ENCODE measurements around the gene MAD1L1.
"Not testable (repeated sequence)": the region's sequence is repeated elsewhere in the genome, so short reads cannot be mapped to it uniquely, and the experiment has no call there.

MAD1L1 gene

DNA sequence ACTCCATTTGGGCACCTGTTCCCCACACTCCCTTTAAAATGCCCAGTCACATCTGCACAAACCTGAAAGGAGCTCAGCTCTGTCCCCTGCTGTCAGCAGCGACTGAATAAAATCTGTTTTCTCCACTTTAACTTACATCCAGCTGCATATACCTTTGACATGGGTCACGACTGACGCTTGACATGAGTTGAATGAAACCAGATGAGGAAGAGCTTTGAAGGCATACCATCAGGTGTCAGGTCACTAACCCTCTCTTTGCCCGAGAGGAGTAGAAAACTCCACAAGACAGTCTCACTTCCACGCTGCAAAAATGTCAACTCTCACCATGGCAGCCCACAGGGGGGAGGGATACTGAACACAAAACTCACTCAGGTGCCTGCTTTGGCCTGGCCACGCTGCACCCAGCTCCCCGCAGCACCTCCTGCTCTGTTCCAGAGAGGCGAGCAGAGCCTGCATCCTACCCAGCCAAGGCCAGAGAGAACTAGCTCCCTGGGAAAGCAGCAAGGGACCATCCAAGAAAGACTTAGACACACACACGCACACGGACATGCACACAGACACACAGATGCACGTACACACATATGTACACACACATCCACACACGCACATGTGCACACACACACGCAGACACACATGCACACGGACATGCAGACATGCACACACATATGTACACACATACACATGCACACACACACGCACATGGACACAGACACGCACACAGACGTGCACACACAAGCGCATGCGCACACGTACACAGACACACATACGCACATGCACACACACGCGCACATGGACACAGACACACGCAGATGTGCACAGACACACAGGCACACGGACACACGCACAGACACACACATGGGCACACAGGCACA is 191.0 kb downstream of the MAD1L1 start:
- Histone ChIP-seq H3K36me3 (ENCODE audit: control insufficient read depth, insufficient read depth, low read length) (no peaks in the 10 kb centered on the region), H3K9me3 (ENCODE audit: control insufficient read depth, low read length) (no peaks in the 10 kb centered on the region), H3K4me1 (ENCODE audit: control insufficient read depth, insufficient read depth, low read length, poor library complexity, severe bottlenecking) (no peaks in the 10 kb centered on the region), H3K27ac (ENCODE audit: insufficient read depth, low read length, poor library complexity, severe bottlenecking) (no peak overlapping the region), H3K4me3 (ENCODE audit: insufficient read depth, low read depth, low read length, poor library complexity, severe bottlenecking) (no peak overlapping the region), H3K27me3 (replicated peaks; ENCODE audit: control insufficient read depth, insufficient read depth, low read length, poor library complexity, severe bottlenecking) (no peaks in the 10 kb centered on the region)
- no peak for DNase-seq

DNA sequence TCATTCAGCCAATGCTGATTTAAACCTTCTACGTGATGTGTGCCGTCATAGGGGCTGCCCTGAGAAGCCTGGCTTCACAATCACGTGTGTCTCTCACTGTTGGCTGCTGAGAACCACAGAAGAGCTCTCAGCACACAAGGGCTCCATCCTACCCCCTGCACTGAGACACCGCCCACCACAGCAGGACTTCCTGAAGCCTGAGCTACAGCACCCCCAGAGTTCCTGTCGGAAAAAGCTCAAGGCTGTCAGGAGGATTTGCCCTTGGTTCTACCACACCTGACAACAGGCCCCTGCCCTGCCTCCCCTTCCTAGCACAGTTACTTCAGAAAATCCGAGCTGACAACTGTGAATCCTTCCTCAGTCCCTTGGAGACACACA is 191.9 kb downstream of the MAD1L1 start:
- no peak for DNase-seq
- H3K4me1 ChIP-seq (ENCODE audit: control insufficient read depth, insufficient read depth, low read length, poor library complexity, severe bottlenecking) = no peaks in the 10 kb centered on the region
- H3K4me3 ChIP-seq (ENCODE audit: insufficient read depth, low read depth, low read length, poor library complexity, severe bottlenecking) = no peak overlapping the region
- H3K9me3 ChIP-seq (ENCODE audit: control insufficient read depth, low read length) = no peaks in the 10 kb centered on the region
- no peak overlapping the region for H3K27ac ChIP-seq (ENCODE audit: insufficient read depth, low read length, poor library complexity, severe bottlenecking)
- no peaks in the 10 kb centered on the region for H3K36me3 ChIP-seq (ENCODE audit: control insufficient read depth, insufficient read depth, low read length)
- H3K27me3 ChIP-seq (replicated peaks; ENCODE audit: control insufficient read depth, insufficient read depth, low read length, poor library complexity, severe bottlenecking) = no peaks in the 10 kb centered on the region

- H3K36me3 ChIP-seq (ENCODE audit: control insufficient read depth, insufficient read depth, low read length) = no peaks in the 10 kb centered on the region
- no peaks in the 10 kb centered on the region for H3K9me3 ChIP-seq (ENCODE audit: control insufficient read depth, low read length)
- H3K4me1 ChIP-seq (ENCODE audit: control insufficient read depth, insufficient read depth, low read length, poor library complexity, severe bottlenecking) = no peaks in the 10 kb centered on the region
- no peaks in the 10 kb centered on the region for H3K27me3 ChIP-seq (replicated peaks; ENCODE audit: control insufficient read depth, insufficient read depth, low read length, poor library complexity, severe bottlenecking)
- no peak overlapping the region for H3K4me3 ChIP-seq (ENCODE audit: insufficient read depth, low read depth, low read length, poor library complexity, severe bottlenecking)
- no peak overlapping the region for H3K27ac ChIP-seq (ENCODE audit: insufficient read depth, low read length, poor library complexity, severe bottlenecking)
- DNase-seq = no peak
These were observed 192.4 kb downstream of the MAD1L1 start for GRCh38 chr7:2040201-2040892.

DNA sequence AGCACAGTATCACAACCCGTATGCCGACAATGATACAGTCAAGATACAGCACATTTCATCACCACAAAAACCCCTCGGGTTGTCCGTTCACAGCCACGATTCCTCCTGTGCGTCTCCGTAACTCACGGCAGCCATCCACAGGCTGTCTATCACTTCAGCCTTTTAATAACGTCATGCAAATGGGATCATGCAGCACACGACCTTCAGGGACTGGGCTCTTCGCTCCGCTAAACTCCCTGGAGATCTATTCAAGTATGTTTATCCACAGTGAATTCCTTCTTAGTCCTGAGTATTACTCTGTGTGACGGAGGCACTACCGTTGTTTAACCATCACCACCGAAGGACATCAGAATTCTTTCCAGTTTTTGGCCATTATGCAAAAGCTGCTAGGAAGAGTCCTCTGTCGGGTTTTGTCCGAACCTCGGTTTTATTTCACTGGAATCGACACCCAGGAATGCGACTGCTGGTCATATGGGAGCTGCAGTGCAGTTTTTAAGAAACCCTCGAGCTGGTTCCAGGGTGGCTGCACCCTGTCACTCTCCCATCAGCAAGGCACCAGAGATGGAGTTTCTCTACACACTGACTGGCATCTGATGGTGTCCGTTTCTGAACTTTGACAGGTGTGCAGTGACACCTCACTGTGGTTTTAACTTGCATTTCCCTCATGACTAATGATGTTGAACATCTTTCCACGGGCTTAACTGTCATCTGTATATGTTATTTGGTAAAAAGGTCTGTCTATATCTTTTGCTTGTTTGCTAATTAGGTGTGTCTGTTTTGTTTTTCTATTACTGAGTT is 193.6 kb downstream of the MAD1L1 start:
- Histone ChIP-seq H3K4me3 (ENCODE audit: insufficient read depth, low read depth, low read length, poor library complexity, severe bottlenecking) (no peak overlapping the region), H3K27ac (ENCODE audit: insufficient read depth, low read length, poor library complexity, severe bottlenecking) (no peak overlapping the region), H3K4me1 (ENCODE audit: control insufficient read depth, insufficient read depth, low read length, poor library complexity, severe bottlenecking) (no peaks in the 10 kb centered on the region), H3K9me3 (ENCODE audit: control insufficient read depth, low read length) (no peaks in the 10 kb centered on the region), H3K27me3 (replicated peaks; ENCODE audit: control insufficient read depth, insufficient read depth, low read length, poor library complexity, severe bottlenecking) (no peaks in the 10 kb centered on the region), H3K36me3 (ENCODE audit: control insufficient read depth, insufficient read depth, low read length) (no peaks in the 10 kb centered on the region)
- no peak for DNase-seq

- no peaks in the 10 kb centered on the region for H3K36me3 ChIP-seq (ENCODE audit: control insufficient read depth, insufficient read depth, low read length)
- no peak for DNase-seq
- no peaks in the 10 kb centered on the region for H3K27me3 ChIP-seq (replicated peaks; ENCODE audit: control insufficient read depth, insufficient read depth, low read length, poor library complexity, severe bottlenecking)
- peak overlapping the region; percentile 31 for H3K27ac ChIP-seq (ENCODE audit: insufficient read depth, low read length, poor library complexity, severe bottlenecking)
- no peaks in the 10 kb centered on the region for H3K9me3 ChIP-seq (ENCODE audit: control insufficient read depth, low read length)
- peak overlapping the region; percentile 62 for H3K4me3 ChIP-seq (ENCODE audit: insufficient read depth, low read depth, low read length, poor library complexity, severe bottlenecking)
- no peaks in the 10 kb centered on the region for H3K4me1 ChIP-seq (ENCODE audit: control insufficient read depth, insufficient read depth, low read length, poor library complexity, severe bottlenecking)
These were observed 194.8 kb downstream of the MAD1L1 start for GRCh38 chr7:2037808-2038522.

GRCh38 chr7:2037301-2037807 is 195.4 kb downstream of the MAD1L1 start:
- Histone ChIP-seq H3K4me1 (ENCODE audit: control insufficient read depth, insufficient read depth, low read length, poor library complexity, severe bottlenecking) (no peaks in the 10 kb centered on the region), H3K27me3 (replicated peaks; ENCODE audit: control insufficient read depth, insufficient read depth, low read length, poor library complexity, severe bottlenecking) (no peaks in the 10 kb centered on the region), H3K4me3 (ENCODE audit: insufficient read depth, low read depth, low read length, poor library complexity, severe bottlenecking) (peak overlapping the region; percentile 62), H3K27ac (ENCODE audit: insufficient read depth, low read length, poor library complexity, severe bottlenecking) (peak overlapping the region; percentile 31), H3K9me3 (ENCODE audit: control insufficient read depth, low read length) (no peaks in the 10 kb centered on the region), H3K36me3 (ENCODE audit: control insufficient read depth, insufficient read depth, low read length) (no peaks in the 10 kb centered on the region)
- DNase-seq = peak in 1 of 3 donors; percentile 6

DNA sequence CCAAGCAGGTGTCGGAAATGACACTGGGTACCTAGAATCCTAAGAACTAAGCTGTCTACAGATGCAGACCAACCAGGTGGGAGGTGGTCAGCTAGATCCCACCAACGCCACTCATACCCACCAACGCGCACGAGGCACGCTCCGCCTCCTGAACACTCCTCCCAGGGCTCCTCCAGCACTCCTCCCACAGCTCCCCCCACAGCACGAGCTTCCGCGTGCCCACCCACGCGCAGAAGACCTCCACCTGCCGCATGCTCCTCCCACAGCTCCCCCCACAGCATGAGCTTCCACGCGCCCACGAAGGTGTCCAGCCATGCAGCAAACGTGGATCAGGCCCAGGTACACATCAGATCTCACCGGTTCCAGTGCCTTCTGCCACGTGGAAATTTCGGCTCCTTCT is 196.0 kb downstream of the MAD1L1 start:
- H3K27ac ChIP-seq (ENCODE audit: insufficient read depth, low read length, poor library complexity, severe bottlenecking) = no peak overlapping the region
- no peaks in the 10 kb centered on the region for H3K4me1 ChIP-seq (ENCODE audit: control insufficient read depth, insufficient read depth, low read length, poor library complexity, severe bottlenecking)
- H3K36me3 ChIP-seq (ENCODE audit: control insufficient read depth, insufficient read depth, low read length) = no peaks in the 10 kb centered on the region
- H3K9me3 ChIP-seq (ENCODE audit: control insufficient read depth, low read length) = no peaks in the 10 kb centered on the region
- no peak for DNase-seq
- no peaks in the 10 kb centered on the region for H3K27me3 ChIP-seq (replicated peaks; ENCODE audit: control insufficient read depth, insufficient read depth, low read length, poor library complexity, severe bottlenecking)
- no peak overlapping the region for H3K4me3 ChIP-seq (ENCODE audit: insufficient read depth, low read depth, low read length, poor library complexity, severe bottlenecking)

- H3K27ac ChIP-seq (ENCODE audit: insufficient read depth, low read length, poor library complexity, severe bottlenecking); H3K27me3 ChIP-seq (replicated peaks; ENCODE audit: control insufficient read depth, insufficient read depth, low read length, poor library complexity, severe bottlenecking); H3K4me1 ChIP-seq (ENCODE audit: control insufficient read depth, insufficient read depth, low read length, poor library complexity, severe bottlenecking); H3K4me3 ChIP-seq (ENCODE audit: insufficient read depth, low read depth, low read length, poor library complexity, severe bottlenecking); DNase-seq; H3K36me3 ChIP-seq (ENCODE audit: control insufficient read depth, insufficient read depth, low read length); H3K9me3 ChIP-seq (ENCODE audit: control insufficient read depth, low read length): not testable (repeated sequence)
These were observed 196.5 kb downstream of the MAD1L1 start for GRCh38 chr7:2036201-2036600.

DNA sequence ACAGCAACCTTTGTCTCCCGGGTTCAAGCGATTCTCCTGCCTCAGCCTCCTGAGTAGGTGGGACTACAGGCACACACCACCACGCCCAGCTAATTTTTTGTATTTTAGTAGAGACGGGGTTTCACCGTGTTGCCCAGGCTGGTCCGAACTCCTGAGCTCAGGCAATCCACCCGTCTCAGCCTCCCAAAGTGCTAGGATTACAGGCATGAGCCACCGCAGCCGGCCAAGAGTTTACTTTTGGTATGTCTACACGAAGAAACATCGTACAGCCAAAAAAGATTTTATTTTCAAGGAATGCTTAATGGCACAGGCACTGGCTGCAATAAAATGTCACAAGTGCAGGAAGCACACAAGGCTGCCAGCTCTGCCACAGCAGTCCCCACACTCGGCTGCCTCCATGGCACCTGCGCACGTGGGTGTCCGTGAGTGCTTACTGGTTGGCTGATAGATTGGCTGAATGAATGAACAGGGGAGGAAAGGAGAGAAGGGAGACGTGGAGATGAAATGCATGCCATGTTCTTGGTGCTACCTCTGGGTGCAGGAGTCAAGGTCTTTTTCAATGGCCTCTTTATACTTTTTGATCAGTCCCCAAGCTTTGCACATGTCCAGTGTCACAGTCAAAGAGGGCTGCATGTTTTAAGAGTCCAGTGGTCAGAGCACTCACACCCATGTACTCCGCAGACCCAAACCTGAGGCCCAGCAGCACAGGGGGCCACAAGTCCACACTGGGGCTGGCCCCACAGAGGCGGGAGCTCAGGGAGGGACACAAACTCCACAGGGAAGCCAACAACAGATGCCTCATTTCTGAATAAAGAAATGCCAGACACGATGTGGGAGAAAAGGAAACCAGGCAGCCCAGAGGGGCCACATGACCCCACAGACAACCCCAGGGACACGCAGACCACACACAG is 198.2 kb downstream of the MAD1L1 start:
- H3K4me1 ChIP-seq (ENCODE audit: control insufficient read depth, insufficient read depth, low read length, poor library complexity, severe bottlenecking) = peaks cover 8% of the 10 kb centered on the region
- no peak for DNase-seq
- H3K27me3 ChIP-seq (replicated peaks; ENCODE audit: control insufficient read depth, insufficient read depth, low read length, poor library complexity, severe bottlenecking) = no peaks in the 10 kb centered on the region

More for the DNA sequence above, 198.2 kb downstream of the MAD1L1 start:
- no peak overlapping the region for H3K4me3 ChIP-seq (ENCODE audit: insufficient read depth, low read depth, low read length, poor library complexity, severe bottlenecking)
- H3K9me3 ChIP-seq (ENCODE audit: control insufficient read depth, low read length) = no peaks in the 10 kb centered on the region
- no peaks in the 10 kb centered on the region for H3K36me3 ChIP-seq (ENCODE audit: control insufficient read depth, insufficient read depth, low read length)
- no peak overlapping the region for H3K27ac ChIP-seq (ENCODE audit: insufficient read depth, low read length, poor library complexity, severe bottlenecking)

Measured in effector memory CD4-positive, alpha-beta T cell (primary cell).